Activated B cell treated with CpG ODN at 0.5 μM for 24 hours (primary cell): Measurements from ENCODE around the gene POP4. TPM values are rescaled to one million over a fixed set of nuclear protein-coding genes. Genes with fewer than 3 reads are reported as not detected.
"Not testable (repeated sequence)": the region's sequence is repeated elsewhere in the genome, so short reads cannot be mapped to it uniquely, and the experiment has no call there.

Source experiments
- ATAC-seq: fragments of 200-7000 bp; cut with Tn5 transposase; one replicate; pipeline ENCODE4 v1.10.0; 2021; ENCODE audit warnings: low read depth, mild to moderate bottlenecking, moderate library complexity
- CTCF ChIA-PET: fragments of 350-600 bp; sonication (Branson Sonifier 250); formaldehyde crosslinking; loops from one replicate; lab custom pipeline; 2021; ENCODE audit warnings: antibody characterized with exemption; lab: Charles Lee
- POLR2A ChIA-PET: fragments of 350-600 bp; sonication (Branson Sonifier 250); formaldehyde crosslinking; loops from one replicate; lab custom pipeline; 2021; ENCODE audit warnings: antibody characterized with exemption; lab: Charles Lee
- DNase-seq: peaks from one replicate; pipeline ENCODE4 v3.0.0; 2022
- H3K27ac Mint-ChIP-seq: one replicate; pipeline ENCODE4 v1.8.0; 2020; ENCODE audit warnings: mixed read lengths
- H3K27me3 Mint-ChIP-seq: one replicate; pipeline ENCODE4 v1.8.0; 2021; ENCODE audit warnings: mixed read lengths
- H3K36me3 Mint-ChIP-seq: one replicate; pipeline ENCODE4 v1.8.0; 2021; ENCODE audit warnings: low read depth, mixed read lengths
- H3K4me1 Mint-ChIP-seq: one replicate; pipeline ENCODE4 v1.8.0; 2021; ENCODE audit warnings: mixed read lengths
- H3K4me3 Mint-ChIP-seq: one replicate; pipeline ENCODE4 v1.8.0; 2020; ENCODE audit warnings: mild to moderate bottlenecking, mixed read lengths
- H3K9me3 Mint-ChIP-seq: one replicate; pipeline ENCODE4 v1.8.0; 2020; ENCODE audit warnings: mixed read lengths
- CTCF ChIP-seq: fragments of 200-600 bp; IDR thresholded peaks from one replicate; pipeline ENCODE4 v1.8.0; 2022; ENCODE audit warnings: antibody characterized with exemption, mild to moderate bottlenecking
- intact Hi-C: fragments of 100-400 bp; cut with micrococcal nuclease; formaldehyde crosslinking; loops from one replicate; pipeline ENCODE4 v1.15.1; 2024
- total RNA-seq: library from RNA; stranded (reverse); gene quantifications from 2 replicates; pipeline ENCODE4 v1.2.3, GENCODE V29; 2022

The POP4 gene
- 71.7 and 74.5 TPM in 2 replicates for total RNA-seq

DNA sequence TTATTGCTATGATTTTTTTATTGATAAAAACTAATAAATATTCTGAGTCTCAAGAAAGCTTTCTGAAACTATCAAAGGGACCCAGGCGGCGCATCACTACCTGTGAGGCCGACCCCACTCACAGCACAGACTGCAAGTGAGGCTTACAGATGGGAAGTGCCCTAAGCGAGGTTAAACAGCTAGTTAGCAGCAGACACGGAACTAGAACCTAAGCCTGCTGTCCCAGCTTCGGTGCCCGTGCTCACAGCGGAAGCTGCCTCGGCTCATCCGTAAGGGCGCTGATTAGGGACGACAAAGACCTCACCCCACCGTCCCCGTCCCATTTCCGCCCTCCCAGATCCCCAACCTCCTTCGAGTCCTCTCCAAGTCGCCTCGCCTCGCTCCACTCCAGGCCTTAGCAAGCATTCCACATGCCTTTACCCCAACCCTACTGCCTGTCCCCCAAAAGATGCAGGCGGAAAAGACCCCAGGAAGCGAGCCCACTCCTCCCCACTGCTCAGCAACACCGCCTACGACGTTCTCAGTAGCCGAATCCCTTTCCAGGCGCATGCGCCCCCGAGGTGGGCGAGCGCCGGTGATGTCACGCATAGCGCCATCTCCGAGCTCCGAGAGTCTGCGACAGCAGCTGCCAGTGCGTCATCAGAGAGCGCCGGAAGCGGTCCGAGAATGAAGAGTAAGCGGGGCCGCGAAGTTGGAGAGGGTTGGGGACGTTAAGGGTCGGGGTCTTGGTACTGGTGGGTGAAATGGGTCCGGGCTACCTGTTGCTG lies at the start of gene POP4:
TSS of gene POP4 (plus strand) at position 631 of the 767 bp plus-strand sequence. CDS start at position 667, 36 bp downstream.
- H3K27ac Mint-ChIP-seq, result peak within 1 kb of the TSS; percentile 100
- TF ChIP-seq CTCF, result no peak
- peaks cover 33% of the 10 kb centered on the region for H3K36me3 Mint-ChIP-seq
- POLR2A ChIA-PET, result interaction anchor here (0.6 to 4.2 kb wide), 29 partner anchors 9 to 1812 kb away, joined by 3 to 101 read pairs (median 5); partner anchors contain the start of genes C19orf12, PLEKHF1 and URI1
- peak; percentile 97 for DNase-seq
- H3K9me3 Mint-ChIP-seq, result no peaks in the 10 kb centered on the region
- intact Hi-C loops, result loop anchor here (1.0 to 5.0 kb wide), 6 partner anchors 59 to 1814 kb away; partner anchors contain the start of genes CCNE1, PLEKHF1 and URI1
- no peaks in the 10 kb centered on the region for H3K27me3 Mint-ChIP-seq
- H3K4me1 Mint-ChIP-seq, result peaks cover 20% of the 10 kb centered on the region
- CTCF ChIA-PET, result interaction anchor here (1.0 to 3.3 kb wide), 6 partner anchors 59 to 110 kb away, joined by 3 to 45 read pairs (median 8); partner anchors contain the start of genes C19orf12 and PLEKHF1
- ATAC-seq, result peak; percentile 76
- H3K4me3 Mint-ChIP-seq, result peak within 1 kb of the TSS; percentile 100

- H3K4me1 Mint-ChIP-seq, H3K36me3 Mint-ChIP-seq, H3K27me3 Mint-ChIP-seq, intact Hi-C loops, H3K27ac Mint-ChIP-seq, CTCF ChIA-PET, ATAC-seq, H3K4me3 Mint-ChIP-seq, POLR2A ChIA-PET, DNase-seq: not testable (repeated sequence)
- H3K9me3 Mint-ChIP-seq, result peaks cover 26% of the 10 kb centered on the region
Observed at GRCh38 chr19:29559110-29559509, 47.0 kb upstream of the POP4 start.

DNA sequence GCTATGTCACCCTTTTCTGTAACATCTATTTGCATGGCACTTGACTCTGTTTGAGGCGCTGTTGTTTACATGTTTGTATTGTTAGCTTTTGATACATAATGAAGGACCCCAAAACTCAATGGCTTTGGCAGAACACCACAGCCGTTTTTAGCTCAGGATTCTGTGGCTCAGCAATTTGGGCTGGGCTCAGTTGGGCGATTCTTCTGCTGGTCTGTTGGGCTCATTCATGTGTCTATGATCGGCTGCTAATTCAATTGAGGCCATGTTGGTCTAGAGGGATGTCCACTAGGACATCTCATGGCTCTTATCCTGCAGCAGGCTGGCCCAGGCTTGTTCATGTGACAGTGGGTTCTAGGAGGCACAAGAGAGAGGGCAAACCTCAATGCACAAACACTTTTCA lies 46.3 kb upstream of the POP4 start:
- ChIA-PET CTCF (no interaction called here), POLR2A (no interaction called here)
- Mint-ChIP-seq H3K36me3 (no peaks in the 10 kb centered on the region), H3K4me3 (no peak overlapping the region), H3K4me1 (no peaks in the 10 kb centered on the region), H3K9me3 (peaks cover 21% of the 10 kb centered on the region), H3K27me3 (peaks cover 2% of the 10 kb centered on the region), H3K27ac (no peak overlapping the region)
- DNase-seq (no peak), ATAC-seq (no peak)
- TF ChIP-seq CTCF, result no peak
- intact Hi-C loops, result no loop called here

- intact Hi-C loops, result no loop called here
- no peaks in the 10 kb centered on the region for H3K36me3 Mint-ChIP-seq
- H3K27ac Mint-ChIP-seq, result no peak overlapping the region
- DNase-seq, result no peak
- H3K4me3 Mint-ChIP-seq, result no peak overlapping the region
- peaks cover 14% of the 10 kb centered on the region for H3K9me3 Mint-ChIP-seq
- H3K4me1 Mint-ChIP-seq, result no peaks in the 10 kb centered on the region
- peaks cover 2% of the 10 kb centered on the region for H3K27me3 Mint-ChIP-seq
- ATAC-seq, result no peak
- ChIA-PET CTCF (no interaction called here), POLR2A (no interaction called here)
- TF ChIP-seq CTCF, result no peak
Observed at GRCh38 chr19:29560313-29561075, 45.6 kb upstream of the POP4 start.

DNA sequence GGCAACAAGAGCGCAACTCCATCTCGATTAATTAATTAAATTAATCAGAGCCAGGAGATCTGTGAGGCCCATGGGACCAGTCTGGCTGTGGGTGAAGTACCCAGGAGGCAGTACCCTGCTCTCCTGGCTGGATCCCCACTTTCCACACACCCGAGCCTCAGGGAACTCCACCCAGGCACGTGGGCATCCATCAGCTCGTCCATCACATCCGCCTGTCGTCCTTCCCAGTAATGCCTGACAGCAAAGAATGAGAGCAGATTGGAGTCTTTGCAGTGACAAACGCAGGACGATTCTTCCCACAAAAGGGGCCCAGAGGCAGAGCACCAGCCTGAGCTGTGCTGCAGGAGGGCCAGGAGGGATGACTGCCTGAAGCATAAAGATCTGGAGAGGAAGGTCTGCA lies 44.5 kb upstream of the POP4 start:
- no peaks in the 10 kb centered on the region for H3K4me1 Mint-ChIP-seq
- peaks cover 9% of the 10 kb centered on the region for H3K9me3 Mint-ChIP-seq
- H3K27me3 Mint-ChIP-seq, result no peaks in the 10 kb centered on the region
- ChIA-PET CTCF (no interaction called here), POLR2A (no interaction called here)
- H3K36me3 Mint-ChIP-seq, result no peaks in the 10 kb centered on the region
- H3K27ac Mint-ChIP-seq, result no peak overlapping the region
- no peak overlapping the region for H3K4me3 Mint-ChIP-seq
- intact Hi-C loops, result no loop called here
- DNase-seq, result no peak
- TF ChIP-seq CTCF, result no peak
- no peak for ATAC-seq
